Measurements from ENCODE around the gene E2F6.

DNA sequence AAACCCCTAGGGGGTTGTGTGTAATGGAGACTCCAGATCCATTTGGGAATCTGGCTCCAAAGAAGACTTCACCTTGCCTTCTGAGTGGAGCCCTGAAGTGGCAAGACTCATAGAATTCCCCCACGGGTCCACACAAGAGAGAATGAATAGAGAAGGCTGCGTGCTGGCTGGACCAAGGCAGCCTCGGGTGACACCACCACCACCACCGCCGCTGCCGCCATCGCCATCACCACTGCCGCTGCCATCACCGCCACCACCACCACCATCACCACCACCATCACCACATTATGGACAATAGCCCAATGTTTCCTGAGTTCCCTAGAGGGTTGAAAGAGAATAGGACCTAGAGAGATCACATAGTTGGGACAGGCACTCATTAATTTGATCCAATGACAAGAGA lies 63.5 kb downstream of the E2F6 start:
- TF ChIP-seq, protein P1, sequence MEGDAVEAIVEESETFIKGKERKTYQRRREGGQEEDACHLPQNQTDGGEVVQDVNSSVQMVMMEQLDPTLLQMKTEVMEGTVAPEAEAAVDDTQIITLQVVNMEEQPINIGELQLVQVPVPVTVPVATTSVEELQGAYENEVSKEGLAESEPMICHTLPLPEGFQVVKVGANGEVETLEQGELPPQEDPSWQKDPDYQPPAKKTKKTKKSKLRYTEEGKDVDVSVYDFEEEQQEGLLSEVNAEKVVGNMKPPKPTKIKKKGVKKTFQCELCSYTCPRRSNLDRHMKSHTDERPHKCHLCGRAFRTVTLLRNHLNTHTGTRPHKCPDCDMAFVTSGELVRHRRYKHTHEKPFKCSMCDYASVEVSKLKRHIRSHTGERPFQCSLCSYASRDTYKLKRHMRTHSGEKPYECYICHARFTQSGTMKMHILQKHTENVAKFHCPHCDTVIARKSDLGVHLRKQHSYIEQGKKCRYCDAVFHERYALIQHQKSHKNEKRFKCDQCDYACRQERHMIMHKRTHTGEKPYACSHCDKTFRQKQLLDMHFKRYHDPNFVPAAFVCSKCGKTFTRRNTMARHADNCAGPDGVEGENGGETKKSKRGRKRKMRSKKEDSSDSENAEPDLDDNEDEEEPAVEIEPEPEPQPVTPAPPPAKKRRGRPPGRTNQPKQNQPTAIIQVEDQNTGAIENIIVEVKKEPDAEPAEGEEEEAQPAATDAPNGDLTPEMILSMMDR (IDR thresholded peaks at IDR 0.05; ENCODE audit: poor library complexity, severe bottlenecking): no peak
- no peak for TF ChIP-seq SMC3 (conservative IDR thresholded peaks at IDR 0.05; ENCODE audit: poor library complexity)
- no peak for TF ChIP-seq POLR2AphosphoS5 (IDR thresholded peaks at IDR 0.05)
- TF ChIP-seq RAD21 (conservative IDR thresholded peaks at IDR 0.05): no peak
- no peak for TF ChIP-seq EZH2 (IDR thresholded peaks at IDR 0.05; ENCODE audit: borderline replicate concordance, insufficient read depth, low read length, poor library complexity, severe bottlenecking)
- TF ChIP-seq, protein P2, sequence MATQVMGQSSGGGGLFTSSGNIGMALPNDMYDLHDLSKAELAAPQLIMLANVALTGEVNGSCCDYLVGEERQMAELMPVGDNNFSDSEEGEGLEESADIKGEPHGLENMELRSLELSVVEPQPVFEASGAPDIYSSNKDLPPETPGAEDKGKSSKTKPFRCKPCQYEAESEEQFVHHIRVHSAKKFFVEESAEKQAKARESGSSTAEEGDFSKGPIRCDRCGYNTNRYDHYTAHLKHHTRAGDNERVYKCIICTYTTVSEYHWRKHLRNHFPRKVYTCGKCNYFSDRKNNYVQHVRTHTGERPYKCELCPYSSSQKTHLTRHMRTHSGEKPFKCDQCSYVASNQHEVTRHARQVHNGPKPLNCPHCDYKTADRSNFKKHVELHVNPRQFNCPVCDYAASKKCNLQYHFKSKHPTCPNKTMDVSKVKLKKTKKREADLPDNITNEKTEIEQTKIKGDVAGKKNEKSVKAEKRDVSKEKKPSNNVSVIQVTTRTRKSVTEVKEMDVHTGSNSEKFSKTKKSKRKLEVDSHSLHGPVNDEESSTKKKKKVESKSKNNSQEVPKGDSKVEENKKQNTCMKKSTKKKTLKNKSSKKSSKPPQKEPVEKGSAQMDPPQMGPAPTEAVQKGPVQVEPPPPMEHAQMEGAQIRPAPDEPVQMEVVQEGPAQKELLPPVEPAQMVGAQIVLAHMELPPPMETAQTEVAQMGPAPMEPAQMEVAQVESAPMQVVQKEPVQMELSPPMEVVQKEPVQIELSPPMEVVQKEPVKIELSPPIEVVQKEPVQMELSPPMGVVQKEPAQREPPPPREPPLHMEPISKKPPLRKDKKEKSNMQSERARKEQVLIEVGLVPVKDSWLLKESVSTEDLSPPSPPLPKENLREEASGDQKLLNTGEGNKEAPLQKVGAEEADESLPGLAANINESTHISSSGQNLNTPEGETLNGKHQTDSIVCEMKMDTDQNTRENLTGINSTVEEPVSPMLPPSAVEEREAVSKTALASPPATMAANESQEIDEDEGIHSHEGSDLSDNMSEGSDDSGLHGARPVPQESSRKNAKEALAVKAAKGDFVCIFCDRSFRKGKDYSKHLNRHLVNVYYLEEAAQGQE (IDR thresholded peaks at IDR 0.05; ENCODE audit: borderline replicate concordance): no peak
- no peak for TF ChIP-seq EP300 (conservative IDR thresholded peaks at IDR 0.05; ENCODE audit: poor library complexity, severe bottlenecking)
- TF ChIP-seq TAF1 (IDR thresholded peaks at IDR 0.05; ENCODE audit: low read depth): no peak
- no peak for TF ChIP-seq MXI1 (conservative IDR thresholded peaks at IDR 0.05; ENCODE audit: poor library complexity, severe bottlenecking)

Measured in neural cell (in vitro differentiated cells).